ENCODE measurements around the gene GNAI2.

GNAI2 gene

DNA sequence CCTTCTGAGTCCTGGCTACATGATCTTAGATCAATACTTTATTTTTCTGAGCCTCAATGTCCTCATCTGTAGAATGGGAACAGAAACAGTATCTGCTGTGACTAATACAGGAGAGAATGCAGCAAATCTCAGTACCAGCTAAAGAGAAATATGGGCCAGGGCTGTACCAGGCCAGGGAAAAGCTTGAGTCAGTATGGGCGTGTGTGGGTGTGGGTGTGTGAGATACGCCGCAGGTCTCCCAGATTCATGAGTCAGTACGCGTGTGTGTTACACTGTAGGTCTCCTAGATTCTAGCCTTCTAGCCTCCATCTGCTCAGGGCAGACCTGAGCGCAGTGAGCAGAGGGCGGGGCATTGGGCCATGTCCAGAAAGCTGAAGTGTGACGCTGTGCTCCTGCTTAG lies 15.2 kb downstream of the GNAI2 start:
- H3K36me3 ChIP-seq (ENCODE audit: control insufficient read depth, low read length), result peaks cover 56% of the 10 kb centered on the region
- H3K4me2 ChIP-seq (ENCODE audit: low read length), result no peak overlapping the region
- no peaks in the 10 kb centered on the region for H3K9me2 ChIP-seq (replicated peaks; ENCODE audit: control insufficient read depth, low read length)
- H3K4me3 ChIP-seq (ENCODE audit: low read length), result no peak overlapping the region
- peaks cover 57% of the 10 kb centered on the region for H3K79me2 ChIP-seq (ENCODE audit: control insufficient read depth, low read length)
- H3K9me3 ChIP-seq (ENCODE audit: control insufficient read depth, insufficient read depth, low read length), result no peaks in the 10 kb centered on the region
- no peaks in the 10 kb centered on the region for H3K27me3 ChIP-seq (ENCODE audit: control insufficient read depth, low read length)
- H3F3A ChIP-seq (ENCODE audit: control insufficient read depth, insufficient read depth), result no peaks in the 10 kb centered on the region; the same call in 1 of the 2 replicates
- TF ChIP-seq, protein P1, sequence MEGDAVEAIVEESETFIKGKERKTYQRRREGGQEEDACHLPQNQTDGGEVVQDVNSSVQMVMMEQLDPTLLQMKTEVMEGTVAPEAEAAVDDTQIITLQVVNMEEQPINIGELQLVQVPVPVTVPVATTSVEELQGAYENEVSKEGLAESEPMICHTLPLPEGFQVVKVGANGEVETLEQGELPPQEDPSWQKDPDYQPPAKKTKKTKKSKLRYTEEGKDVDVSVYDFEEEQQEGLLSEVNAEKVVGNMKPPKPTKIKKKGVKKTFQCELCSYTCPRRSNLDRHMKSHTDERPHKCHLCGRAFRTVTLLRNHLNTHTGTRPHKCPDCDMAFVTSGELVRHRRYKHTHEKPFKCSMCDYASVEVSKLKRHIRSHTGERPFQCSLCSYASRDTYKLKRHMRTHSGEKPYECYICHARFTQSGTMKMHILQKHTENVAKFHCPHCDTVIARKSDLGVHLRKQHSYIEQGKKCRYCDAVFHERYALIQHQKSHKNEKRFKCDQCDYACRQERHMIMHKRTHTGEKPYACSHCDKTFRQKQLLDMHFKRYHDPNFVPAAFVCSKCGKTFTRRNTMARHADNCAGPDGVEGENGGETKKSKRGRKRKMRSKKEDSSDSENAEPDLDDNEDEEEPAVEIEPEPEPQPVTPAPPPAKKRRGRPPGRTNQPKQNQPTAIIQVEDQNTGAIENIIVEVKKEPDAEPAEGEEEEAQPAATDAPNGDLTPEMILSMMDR (IDR thresholded peaks at IDR 0.05; ENCODE audit: low read depth, low read length, poor library complexity, severe bottlenecking), result no peak
- TF ChIP-seq EZH2phosphoT487 (IDR thresholded peaks at IDR 0.05; ENCODE audit: borderline replicate concordance, low read length), result no peak
- H3K27ac ChIP-seq (ENCODE audit: low read depth, low read length), result no peak overlapping the region
- H4K20me1 ChIP-seq (ENCODE audit: control insufficient read depth, insufficient read depth, low read depth, low read length), result peaks cover 21% of the 10 kb centered on the region; the same call in 1 of the 2 replicates
- H3K4me1 ChIP-seq (ENCODE audit: control insufficient read depth, low read length), result peaks cover 21% of the 10 kb centered on the region

DNA sequence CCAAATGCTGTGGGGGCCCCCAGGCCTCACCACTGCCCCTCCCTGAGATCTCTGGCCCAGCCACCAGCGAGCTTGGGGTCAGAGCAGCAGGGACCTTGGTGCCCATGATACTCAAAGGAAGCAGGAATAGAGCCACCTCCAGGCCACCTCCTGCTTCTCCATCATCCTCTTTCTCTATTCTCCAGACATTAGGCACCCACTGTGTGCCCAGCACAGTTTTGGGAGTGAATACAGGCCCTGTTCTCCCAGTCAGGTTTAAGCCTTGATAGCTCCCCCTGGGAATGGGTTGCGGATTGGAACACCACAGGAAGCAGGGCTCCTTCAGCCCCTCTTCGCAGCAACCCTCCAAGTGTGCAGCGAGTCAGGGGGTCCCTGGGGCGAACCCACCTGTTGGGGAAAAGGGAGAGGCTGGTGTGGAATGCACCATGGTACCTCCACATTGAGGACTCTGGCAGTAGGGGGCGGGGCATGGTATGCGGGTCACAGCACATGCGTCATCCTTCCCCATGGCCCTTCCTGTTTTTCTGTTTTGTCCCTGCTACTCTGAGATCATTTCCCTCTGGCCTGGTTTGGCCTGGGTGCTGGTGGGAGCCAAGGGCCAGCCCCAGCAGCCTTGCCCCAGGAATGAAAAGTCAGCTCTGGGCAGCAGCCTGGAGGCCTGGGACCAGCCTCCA lies 18.7 kb downstream of the GNAI2 start:
- Histone ChIP-seq H3F3A (ENCODE audit: control insufficient read depth, insufficient read depth) (no peaks in the 10 kb centered on the region; the same call in 1 of the 2 replicates), H3K9me3 (ENCODE audit: control insufficient read depth, insufficient read depth, low read length) (no peaks in the 10 kb centered on the region), H4K20me1 (ENCODE audit: control insufficient read depth, insufficient read depth, low read depth, low read length) (peaks cover 6% of the 10 kb centered on the region; the same call in 1 of the 2 replicates), H3K27me3 (ENCODE audit: control insufficient read depth, low read length) (no peaks in the 10 kb centered on the region), H3K27ac (ENCODE audit: low read depth, low read length) (no peak overlapping the region), H3K79me2 (ENCODE audit: control insufficient read depth, low read length) (peaks cover 22% of the 10 kb centered on the region), H3K9me2 (replicated peaks; ENCODE audit: control insufficient read depth, low read length) (no peaks in the 10 kb centered on the region), H3K4me3 (ENCODE audit: low read length) (no peak overlapping the region), H3K36me3 (ENCODE audit: control insufficient read depth, low read length) (peaks cover 62% of the 10 kb centered on the region), H3K4me2 (ENCODE audit: low read length) (no peak overlapping the region), H3K4me1 (ENCODE audit: control insufficient read depth, low read length) (peaks cover 3% of the 10 kb centered on the region)
- TF ChIP-seq, protein P1 (IDR thresholded peaks at IDR 0.05; ENCODE audit: low read depth, low read length, poor library complexity, severe bottlenecking), result no peak
- TF ChIP-seq EZH2phosphoT487 (IDR thresholded peaks at IDR 0.05; ENCODE audit: borderline replicate concordance, low read length), result no peak

DNA sequence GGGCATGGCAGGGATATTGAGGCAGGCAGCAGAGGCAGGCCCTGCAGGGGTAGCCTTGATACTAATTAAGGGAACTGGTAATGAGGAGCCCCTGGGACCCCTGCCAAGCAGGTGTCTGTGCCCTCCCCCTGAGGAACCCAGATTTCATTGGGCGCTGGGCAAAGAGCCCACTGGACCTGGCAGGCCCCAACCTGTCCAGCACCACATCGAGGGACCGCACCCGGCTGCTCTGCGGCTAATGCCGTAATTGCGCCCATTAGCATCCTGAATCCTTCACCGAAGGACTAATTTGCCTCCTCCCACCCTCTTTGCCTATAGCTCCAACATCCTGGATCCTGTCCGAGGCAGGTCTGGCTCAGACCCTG lies 19.2 kb downstream of the GNAI2 start:
- Histone ChIP-seq H3K4me2 (ENCODE audit: low read length) (no peak overlapping the region), H4K20me1 (ENCODE audit: control insufficient read depth, insufficient read depth, low read depth, low read length) (peaks cover under 1% of the 10 kb centered on the region; the same call in 1 of the 2 replicates), H3K4me1 (ENCODE audit: control insufficient read depth, low read length) (peaks cover 7% of the 10 kb centered on the region), H3F3A (ENCODE audit: control insufficient read depth, insufficient read depth) (no peaks in the 10 kb centered on the region; the same call in 1 of the 2 replicates), H3K4me3 (ENCODE audit: low read length) (no peak overlapping the region), H3K9me3 (ENCODE audit: control insufficient read depth, insufficient read depth, low read length) (no peaks in the 10 kb centered on the region), H3K79me2 (ENCODE audit: control insufficient read depth, low read length) (peaks cover 17% of the 10 kb centered on the region), H3K36me3 (ENCODE audit: control insufficient read depth, low read length) (peaks cover 58% of the 10 kb centered on the region), H3K9me2 (replicated peaks; ENCODE audit: control insufficient read depth, low read length) (no peaks in the 10 kb centered on the region), H3K27me3 (ENCODE audit: control insufficient read depth, low read length) (no peaks in the 10 kb centered on the region), H3K27ac (ENCODE audit: low read depth, low read length) (no peak overlapping the region)
- TF ChIP-seq, protein P1 (IDR thresholded peaks at IDR 0.05; ENCODE audit: low read depth, low read length, poor library complexity, severe bottlenecking), result no peak
- no peak for TF ChIP-seq EZH2phosphoT487 (IDR thresholded peaks at IDR 0.05; ENCODE audit: borderline replicate concordance, low read length)
